ENCODE data around the gene NMNAT3. TPM values are rescaled to one million over a fixed set of nuclear protein-coding genes. Genes with fewer than 3 reads are reported as not detected.

The NMNAT3 gene
- polyA plus RNA-seq, 4 donors, result 7.3 to 10.9 (median 9.9) TPM

DNA sequence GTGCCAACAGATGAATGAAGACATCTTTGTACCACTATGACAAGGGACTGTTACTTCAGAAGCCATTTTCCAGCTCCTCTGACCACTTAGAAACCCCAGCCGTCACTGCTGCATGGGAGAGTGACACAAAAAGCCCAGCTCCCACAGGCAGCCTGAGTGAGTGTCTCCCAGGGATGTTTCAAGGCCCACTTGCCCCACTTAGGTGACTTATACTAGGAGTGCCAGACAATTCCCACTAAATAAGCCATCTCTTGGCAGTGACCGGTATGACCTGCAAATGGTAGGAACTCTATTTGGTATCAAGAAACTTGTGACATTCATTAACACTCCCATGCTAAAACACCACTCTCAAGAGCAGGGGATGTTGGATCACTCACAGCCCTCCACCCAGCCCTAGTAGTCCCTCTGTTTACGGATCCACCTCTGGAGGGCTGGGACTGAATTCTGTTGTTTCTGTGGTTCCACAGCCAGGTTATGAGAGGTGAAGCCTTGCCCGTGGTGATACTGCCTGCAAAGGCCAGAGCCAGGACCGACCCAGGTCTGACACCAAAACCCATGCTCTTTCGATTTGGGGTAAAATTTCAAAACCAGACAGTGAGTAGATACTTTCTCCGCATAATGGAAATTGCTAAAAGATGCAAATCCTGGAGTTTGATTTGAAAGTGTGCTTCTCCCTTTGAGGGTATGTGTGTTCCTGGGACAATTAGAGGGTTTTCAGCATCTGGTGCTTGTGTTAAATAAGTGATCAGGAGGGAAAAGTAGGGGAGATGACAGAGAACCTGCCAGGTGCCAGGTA lies 152.7 kb downstream of the NMNAT3 start:
- DNase-seq (ENCODE audit: low read depth in 4 of 4, low spot score in 3 of 4), result no peak

DNA sequence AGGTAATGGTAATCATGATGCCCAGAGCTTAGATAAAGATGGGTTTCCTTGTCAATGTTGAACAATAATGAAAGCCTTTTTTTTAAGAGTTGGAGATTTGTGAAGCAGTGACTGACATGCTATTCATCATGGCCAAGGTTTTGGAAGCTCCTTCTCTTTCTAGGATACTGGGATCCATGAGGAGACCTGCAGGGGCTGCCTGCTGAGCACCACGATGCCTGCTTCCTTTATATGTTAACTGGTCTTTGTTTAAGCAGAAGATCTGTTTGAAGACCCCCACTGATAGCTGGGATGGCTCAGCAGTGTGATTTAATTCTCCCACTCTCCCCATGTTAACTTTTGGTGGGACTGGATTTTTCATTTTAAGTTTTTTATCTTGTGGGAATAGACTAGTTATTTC lies 154.1 kb downstream of the NMNAT3 start:
- no peak for DNase-seq (ENCODE audit: low read depth in 4 of 4, low spot score in 3 of 4)

DNA sequence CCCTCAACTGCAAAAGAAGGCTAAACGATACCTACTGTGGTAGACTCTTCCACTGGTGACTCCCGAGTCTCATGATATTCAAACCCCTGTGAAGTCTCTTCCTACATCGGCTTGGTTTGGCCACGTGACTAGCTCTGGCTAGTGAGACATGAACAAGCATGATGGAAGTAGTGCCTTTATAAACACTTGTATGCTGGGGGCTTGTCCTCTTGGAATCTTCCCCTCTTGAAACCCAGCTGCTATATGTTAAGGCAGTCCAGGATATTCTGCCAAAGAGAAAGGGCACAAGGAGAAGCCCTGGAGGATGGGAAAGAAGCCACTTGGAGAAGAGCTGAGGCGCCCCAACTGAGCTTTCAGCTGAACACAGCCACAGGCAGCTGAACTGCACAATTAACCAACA lies 154.6 kb downstream of the NMNAT3 start:
- no peak for DNase-seq (ENCODE audit: low read depth in 4 of 4, low spot score in 3 of 4)

DNA sequence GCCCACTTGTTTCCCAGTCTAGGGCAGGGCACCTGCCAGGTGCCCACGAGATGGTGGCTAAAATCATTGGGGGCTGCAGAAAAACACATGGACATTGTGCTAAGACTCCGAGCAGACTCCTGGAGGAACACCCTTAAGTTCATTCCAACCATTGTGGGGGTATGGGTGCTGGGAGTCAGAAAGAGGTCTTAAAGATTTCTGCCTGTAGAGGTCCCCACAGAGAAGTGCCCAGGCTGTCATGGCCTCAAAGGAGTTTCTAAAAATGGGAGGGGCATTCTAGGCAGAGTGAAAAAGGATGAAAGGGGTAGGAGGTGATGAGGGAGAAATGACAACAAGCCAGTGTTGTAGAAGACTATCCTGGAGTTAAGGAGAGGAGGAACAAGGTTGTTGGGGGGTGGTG lies 155.4 kb downstream of the NMNAT3 start:
- DNase-seq (ENCODE audit: low read depth in 4 of 4, low spot score in 3 of 4), result no peak

DNA sequence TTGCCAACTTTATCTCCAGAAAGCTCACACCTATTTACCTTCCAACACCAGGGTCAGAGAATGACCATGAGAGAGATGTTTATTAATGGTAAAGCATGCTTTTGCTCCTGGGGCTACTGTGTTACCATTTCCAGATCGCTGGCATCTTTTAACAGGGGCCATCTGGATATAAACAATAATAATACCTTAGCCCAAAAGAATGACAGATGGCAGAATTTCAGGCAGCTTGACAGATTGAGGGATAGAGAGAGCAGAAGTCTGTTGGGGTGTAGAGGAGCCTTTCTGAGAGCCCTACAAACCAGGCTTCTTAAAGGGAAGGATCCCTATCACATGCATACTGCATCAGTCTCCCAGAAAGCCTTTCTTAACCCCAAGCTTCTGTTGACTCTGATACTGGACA lies 156.0 kb downstream of the NMNAT3 start:
- no peak for DNase-seq (ENCODE audit: low read depth in 4 of 4, low spot score in 3 of 4)

DNA sequence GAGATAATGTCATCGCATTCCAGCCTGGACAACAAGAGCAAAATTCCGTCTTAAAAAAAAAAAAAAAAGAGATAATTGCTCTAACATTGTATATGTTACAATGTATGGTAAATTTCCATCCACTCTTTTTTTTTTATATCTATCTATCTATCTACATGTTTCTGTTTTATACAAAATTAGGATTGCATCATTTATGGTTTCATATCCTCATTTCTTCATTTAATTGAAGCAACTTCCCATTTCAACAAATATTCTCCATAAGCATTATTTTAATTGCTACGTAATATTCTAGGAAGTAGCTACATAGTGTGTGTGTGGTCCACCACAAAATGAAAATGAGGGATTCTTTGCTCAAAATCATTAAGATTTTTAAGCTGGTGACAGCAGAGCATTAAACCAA lies 156.6 kb downstream of the NMNAT3 start:
- DNase-seq (ENCODE audit: low read depth in 4 of 4, low spot score in 3 of 4), result no peak

DNA sequence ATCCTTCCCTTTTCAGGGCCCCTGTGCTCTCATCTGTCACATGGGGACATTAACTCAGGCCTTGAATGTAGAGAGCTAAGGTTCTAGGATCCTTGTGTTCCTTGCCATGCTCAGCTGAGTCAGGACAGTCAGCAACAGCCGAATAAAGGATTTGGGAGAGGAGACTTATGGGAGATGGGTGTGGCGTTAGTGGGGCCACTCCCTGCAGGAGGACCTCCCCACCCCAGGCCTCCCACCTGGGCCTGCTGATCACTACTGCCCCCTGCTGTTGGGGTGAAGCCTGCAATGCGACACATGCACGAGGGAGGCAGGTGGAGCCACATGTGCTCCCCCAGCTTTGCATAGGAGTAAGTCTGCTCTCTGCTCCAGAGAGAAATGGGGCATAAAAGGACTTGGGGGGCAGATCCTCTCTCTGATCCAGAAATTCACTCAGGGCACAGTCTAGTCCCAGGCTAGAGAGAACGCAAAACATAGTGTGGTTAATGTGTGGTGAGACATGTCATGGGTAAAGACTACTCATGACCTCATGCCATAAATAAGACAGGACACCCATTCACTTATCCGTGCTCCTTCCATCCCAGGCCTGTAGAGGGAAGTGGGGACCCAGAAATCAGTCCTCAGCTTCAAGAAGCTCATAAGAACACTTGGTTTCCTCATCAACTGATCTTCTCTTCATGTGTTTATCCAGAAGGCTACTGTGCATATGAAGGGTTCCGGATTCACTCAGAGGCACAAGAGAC lies 157.6 kb downstream of the NMNAT3 start:
- DNase-seq (ENCODE audit: low read depth in 4 of 4, low spot score in 3 of 4), result no peak

DNA sequence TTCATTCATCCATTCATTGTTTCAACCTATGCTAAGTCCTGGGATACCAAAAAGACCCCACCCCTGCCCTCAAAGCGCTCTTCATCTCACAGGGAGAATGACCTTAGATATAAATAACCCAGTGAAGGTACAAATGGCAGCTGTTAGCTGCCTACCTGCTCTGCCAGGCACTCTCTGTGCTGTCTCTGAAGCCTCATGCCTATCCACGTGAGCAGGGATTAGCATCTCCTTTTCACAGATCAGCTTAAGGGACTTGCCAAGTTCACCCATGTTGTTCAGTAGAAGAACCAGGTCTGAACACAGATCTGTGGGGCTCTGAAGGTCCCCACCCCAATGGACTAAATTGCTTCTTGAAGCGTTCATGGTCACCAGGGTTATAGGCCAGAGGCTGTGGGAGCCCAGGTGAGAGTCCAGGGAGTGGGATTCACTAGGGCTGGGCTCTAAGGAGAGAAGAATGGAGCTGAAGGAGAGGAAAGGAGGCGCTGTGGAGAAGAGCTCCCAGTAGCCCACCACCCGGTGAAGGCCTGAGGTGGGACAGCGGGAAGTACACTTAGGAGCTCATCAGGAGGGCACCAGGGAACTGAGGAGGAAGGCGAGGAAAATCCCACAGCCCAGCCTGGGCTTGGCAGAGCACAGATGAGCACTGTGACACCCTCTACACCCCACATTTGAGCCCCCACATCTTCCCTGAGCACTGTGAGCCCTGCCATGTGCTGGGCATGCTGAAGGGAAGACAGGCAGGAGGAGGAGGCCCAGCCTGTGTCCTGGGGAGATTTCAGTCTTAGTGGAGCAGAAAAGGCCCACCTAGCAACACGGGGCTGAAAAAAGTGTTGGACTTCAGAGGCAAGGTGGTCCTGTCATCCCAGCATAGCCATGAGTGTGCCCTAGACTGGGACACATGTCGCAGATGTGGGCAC lies 158.6 kb downstream of the NMNAT3 start:
- no peak for DNase-seq (ENCODE audit: low read depth in 4 of 4, low spot score in 3 of 4)

DNA sequence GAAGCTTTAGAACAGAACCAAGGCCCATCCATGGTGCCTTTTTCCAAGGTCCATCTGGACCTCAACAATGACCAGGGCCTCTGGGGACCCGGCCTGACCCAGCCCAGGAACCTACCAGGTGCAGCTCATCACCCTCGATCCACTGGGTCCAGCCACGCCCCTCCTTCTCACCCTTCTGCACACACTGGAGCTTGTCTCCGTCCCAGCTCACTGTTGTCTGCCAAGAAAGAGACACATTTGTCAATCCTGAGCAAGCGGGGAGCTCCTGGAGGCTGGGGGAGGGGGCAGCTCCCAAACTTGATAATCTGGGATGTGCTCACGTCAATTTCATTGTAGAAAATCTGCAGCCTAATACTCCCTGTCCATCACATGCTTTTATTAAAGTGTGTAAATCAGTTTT lies 159.5 kb downstream of the NMNAT3 start:
- DNase-seq (ENCODE audit: low read depth in 4 of 4, low spot score in 3 of 4), result no peak

DNA sequence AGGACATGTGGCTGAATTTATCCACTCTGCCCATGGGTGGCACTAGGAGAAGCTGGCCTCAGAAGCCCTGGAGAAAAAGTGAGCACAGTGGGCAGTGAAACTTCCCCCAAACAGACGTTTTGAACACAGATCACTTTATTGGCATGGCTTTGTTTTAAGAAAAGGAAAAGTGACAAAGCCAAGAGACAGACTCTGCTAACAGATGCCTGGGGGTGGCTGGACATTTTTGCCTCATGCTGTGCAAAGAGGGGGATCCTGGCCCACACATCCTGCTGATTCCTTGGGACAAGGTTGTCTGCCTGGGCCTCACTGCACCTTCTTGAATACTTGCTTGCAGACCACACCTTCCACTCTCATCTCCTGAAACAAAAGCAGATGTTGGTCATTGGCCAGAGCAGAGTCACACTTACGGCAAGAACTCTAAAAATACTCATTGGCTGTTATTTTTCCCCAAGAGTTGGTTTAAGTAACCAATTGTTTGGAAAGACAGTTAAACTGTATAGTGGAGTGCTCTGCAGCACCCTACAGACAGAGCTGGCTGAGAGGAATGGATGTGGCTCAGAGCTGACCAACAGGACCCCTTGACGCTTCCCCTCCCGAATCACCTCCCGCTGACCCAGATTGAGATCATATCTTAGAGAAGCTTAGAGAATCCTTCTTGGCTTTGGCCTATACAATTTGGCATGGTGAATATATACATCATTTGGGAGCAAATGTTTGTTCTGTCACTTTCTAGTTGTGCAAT lies 160.3 kb downstream of the NMNAT3 start:
- DNase-seq (ENCODE audit: low read depth in 4 of 4, low spot score in 3 of 4), result no peak

DNA sequence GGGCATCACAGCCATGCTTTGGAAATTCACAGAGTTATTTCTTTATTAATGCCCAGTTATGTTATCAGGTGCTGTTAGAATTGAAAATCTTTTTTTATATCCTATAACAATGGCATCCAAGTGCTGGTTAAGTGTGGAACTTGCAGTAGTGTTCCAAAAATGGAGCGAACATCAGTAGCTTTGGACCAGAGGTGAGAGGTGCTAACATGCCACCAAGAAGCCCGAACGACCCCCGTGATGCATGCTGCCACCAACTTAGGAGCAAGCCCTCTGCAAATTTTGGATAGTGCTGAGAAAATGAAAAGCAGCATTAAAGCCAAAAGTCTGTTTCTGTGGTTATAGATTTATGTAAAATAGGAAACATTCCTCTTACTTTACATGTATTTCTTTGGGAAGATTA lies 163.0 kb downstream of the NMNAT3 start:
- no peak for DNase-seq (ENCODE audit: low read depth in 4 of 4, low spot score in 3 of 4)

Other genes with a start within 250 kb of the NMNAT3 start
- under 1 TPM in 3 of 4 donors, not detected in 1; 0.13 to 0.44 (median 0.40) TPM for gene RBP2, start 201.5 kb downstream of the NMNAT3 start, polyA plus RNA-seq (ENCODE audit: insufficient read length in 4 of 4)
- gene RBP1, start 138.2 kb downstream of the NMNAT3 start, polyA plus RNA-seq (ENCODE audit: insufficient read length in 4 of 4), result 100 to 1,000 TPM; 249 to 304 (median 280) TPM

All from right renal pelvis (tissue), 4 donors.